GM10266 (cell line): ENCODE measurements around the gene ZNF213.

Experiments used
- DNase-seq: peaks from one replicate; pipeline ENCODE4 v3.0.0; 2012; ENCODE audit errors: extremely low spot score
- TF ChIP-seq, protein P1 (sequence below): IDR thresholded peaks from 2 replicates; pipeline ENCODE4 v1.5.1; 2012; ENCODE audit warnings: mild to moderate bottlenecking, low read depth; ENCODE audit not compliant: control insufficient read depth, insufficient read depth; ENCODE audit errors: missing control alignments

ZNF213 gene

GRCh38 chr16:3123986-3124886, 10.6 kb upstream of the ZNF213 start:
- TF ChIP-seq, protein P1, sequence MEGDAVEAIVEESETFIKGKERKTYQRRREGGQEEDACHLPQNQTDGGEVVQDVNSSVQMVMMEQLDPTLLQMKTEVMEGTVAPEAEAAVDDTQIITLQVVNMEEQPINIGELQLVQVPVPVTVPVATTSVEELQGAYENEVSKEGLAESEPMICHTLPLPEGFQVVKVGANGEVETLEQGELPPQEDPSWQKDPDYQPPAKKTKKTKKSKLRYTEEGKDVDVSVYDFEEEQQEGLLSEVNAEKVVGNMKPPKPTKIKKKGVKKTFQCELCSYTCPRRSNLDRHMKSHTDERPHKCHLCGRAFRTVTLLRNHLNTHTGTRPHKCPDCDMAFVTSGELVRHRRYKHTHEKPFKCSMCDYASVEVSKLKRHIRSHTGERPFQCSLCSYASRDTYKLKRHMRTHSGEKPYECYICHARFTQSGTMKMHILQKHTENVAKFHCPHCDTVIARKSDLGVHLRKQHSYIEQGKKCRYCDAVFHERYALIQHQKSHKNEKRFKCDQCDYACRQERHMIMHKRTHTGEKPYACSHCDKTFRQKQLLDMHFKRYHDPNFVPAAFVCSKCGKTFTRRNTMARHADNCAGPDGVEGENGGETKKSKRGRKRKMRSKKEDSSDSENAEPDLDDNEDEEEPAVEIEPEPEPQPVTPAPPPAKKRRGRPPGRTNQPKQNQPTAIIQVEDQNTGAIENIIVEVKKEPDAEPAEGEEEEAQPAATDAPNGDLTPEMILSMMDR = peak; percentile 48
- DNase-seq = peak; percentile 96

DNA sequence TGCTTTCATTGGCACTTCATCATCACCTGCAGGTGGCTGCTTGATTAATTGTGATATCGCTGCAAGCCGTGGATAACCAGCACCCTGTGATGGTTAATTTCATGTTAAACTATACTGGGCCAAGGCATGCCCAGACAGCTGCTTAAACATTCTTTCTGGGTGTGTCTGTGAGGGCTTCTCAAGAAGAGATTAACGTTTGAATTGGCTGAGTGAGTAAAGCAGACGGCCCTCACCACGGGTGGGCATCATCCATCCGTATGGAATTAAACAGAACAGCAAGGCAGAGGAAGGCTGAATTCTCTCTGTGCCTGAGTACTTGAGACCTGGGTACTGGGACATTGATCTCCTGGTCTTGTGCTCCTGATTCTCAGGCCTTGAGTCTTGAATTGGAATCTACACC, 7.1 kb upstream of the ZNF213 start:
- TF ChIP-seq, protein P1 = no peak
- DNase-seq = no peak

DNA sequence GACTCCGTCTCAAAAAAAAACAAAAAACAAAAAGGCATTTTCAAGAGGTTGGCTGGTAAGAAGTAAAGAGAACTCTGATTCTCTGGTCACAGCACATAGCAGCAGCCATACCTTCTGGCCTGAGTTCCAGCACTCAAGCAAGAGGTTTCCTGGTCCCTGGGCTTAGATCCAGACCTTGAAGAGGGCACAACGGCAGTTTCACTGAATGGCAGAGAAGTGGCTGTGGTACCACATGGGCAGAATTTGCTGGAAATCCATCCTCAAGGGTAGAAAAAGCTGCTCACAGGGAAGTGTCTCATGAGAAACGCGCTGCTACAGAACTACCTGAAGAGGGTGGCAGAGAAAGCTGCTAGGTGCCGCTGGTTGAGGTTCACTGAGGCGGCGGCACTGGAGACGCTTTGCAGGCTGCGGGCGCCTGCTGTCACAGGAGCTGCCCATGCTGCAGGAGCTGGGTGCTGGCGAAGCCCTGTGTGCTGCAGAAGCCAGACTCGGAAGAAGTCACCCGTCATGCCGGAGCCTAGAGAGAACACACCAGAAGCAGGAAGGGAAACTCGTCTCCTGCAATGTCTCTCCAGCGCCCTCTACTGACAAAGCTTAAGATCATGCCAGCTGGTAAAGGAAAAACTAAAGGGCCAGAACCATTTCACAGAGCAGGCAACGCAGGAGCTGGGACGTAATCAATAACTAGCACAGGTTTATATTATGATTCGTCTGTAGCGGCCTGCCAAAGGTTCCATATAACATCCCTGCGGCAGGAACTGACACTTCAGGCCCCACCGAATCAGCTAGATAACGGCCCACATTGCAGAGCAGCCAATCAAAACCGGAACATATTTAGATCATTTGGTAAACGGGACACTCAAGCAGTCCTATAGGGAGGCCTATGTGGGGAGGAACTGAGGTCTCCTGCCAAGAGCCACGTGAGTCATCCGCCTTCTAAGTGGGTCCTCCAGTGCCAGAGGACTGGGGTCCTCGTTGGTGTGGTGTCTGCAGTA, 5.4 kb upstream of the ZNF213 start:
- no peak for DNase-seq
- TF ChIP-seq, protein P1 = peak; percentile 94

GRCh38 chr16:3131755-3132377, 3.0 kb upstream of the ZNF213 start:
- no peak for DNase-seq
- TF ChIP-seq, protein P1 = peak; percentile 55

DNA sequence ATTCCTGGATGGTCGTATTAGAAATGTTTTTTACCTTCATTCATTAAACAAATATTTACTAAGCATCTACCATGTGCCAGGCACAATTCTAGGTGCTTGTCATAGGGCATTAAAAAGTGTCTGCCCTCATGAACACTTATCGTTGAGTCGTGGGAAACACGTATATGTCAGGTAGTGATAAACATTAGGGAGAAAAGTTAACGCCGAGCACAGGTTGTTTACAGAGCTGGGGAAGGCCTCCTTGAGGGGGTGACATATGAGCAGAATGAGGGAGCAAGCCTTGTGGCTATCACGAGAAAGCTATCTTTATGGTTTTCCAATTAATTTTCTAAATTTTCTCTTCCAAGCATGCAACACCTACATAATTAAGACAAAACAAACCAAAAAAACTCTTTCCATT, 985 bp upstream of the ZNF213 start:
- no peak for DNase-seq
- TF ChIP-seq, protein P1 = no peak

GRCh38 chr16:3135126-3135715, 392 bp downstream of the ZNF213 start:
- no peak for DNase-seq
- TF ChIP-seq, protein P1 = no peak
